NCI-H2107 treated with DMSO at 0.1 percent for 48 hours (cell line): ENCODE data around the gene CIAO1.
"Not testable (repeated sequence)": the region's sequence is repeated elsewhere in the genome, so short reads cannot be mapped to it uniquely, and the experiment has no call there.

Experiments used
- DNase-seq: peaks from one replicate; lab custom pipeline; 2025; ENCODE audit not compliant: unreplicated experiment; lab: John Stamatoyannopoulos, UW

Gene CIAO1

DNA sequence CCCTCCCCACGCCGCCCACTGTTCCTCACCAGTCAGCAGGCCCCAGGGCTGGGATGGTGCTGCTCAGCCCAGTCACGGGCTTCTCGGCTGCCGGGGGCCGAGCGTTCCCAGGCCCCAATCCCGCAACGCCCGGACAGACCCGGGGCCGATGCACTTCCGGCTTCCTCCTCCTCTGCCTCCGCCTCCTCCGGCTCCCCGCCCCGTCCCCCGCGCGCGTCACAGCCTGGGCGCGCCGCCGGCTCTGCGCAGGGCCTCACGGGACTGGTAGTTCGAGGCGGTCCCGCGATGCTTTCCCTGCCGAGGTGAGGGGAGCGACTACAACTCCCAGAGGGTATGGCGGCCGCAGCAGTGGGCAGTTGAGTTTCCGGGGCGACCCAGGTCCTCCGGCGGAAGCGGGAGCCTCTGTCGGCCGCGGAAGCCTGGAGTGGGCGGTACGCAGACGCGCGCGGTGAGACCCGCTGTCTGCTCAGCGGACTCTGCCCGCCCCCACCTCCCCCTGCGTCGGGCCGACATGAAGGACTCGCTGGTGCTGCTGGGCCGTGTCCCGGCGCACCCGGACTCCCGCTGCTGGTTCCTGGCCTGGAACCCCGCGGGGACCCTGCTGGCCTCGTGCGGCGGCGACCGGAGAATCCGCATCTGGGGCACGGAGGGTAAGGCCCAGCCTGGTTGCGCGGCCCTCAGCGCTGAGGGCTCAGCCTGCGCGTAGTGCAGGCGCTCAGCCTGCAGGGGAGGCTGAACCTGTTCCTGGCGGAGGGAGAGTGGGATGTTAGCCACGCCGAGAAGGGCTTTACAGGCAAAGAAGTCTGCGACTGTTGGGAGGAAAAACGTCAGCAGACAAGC is at the start of gene CIAO1, which contains the start of gene TMEM127:
Gene CIAO1 (plus strand): TSS at position 386 of the 840 bp plus-strand sequence. CDS start 126 bp downstream, at position 512.
Gene TMEM127 (minus strand): TSS at position 158 of the 840 bp plus-strand sequence. CDS start 616 bp downstream, outside the sequence.
- peak; percentile 88 for DNase-seq

DNA sequence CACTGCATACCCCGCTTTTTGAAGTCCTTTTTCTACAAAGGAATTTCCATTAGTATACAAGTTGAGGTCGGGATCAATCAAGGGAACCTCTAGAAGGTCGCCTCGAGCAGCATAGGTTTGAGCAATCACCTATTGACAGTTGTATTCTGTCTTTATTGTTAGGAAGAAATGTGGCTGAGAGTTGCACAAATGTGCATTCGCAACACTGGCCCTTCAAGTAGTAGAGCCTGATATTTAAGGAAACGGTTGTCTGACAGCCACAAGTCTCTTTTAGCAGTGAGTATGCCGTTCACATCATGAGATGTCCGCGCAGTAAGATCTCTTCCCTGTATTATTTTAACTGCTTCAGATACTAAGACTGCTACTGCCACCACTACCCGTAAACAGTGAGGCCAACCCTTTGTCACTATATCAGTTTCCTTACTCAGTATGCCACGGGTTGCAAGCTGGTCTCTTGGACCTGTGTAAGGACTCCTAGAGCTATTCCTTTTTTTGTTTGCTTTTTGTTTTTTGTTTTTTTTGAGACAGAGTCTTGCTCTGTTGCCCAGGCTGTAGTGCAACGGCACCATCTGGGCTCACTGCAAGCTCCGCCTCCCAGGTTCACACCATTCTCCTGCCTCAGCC is 47.4 kb upstream of the CIAO1 start:
- no peak for DNase-seq

DNA sequence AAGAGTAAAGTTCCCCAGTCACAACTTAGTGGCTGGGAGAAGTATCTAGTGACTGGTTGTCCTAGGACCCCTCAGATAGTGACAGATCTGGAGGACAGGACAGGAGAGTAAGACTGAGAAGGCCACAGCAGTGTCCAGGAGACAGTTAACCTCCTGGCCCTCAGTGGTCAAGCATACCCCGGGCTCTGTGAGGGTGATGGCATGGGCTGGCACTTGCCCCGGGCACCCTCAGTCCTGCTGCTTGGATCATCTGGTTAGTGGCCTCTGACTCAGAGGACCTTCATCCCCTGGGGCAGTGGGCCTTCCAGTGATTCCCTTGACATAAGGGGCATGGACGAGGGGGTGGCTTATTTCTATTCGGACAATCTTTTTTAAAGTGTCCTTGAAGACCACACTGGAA is 46.1 kb upstream of the CIAO1 start:
- not testable (repeated sequence) for DNase-seq

DNA sequence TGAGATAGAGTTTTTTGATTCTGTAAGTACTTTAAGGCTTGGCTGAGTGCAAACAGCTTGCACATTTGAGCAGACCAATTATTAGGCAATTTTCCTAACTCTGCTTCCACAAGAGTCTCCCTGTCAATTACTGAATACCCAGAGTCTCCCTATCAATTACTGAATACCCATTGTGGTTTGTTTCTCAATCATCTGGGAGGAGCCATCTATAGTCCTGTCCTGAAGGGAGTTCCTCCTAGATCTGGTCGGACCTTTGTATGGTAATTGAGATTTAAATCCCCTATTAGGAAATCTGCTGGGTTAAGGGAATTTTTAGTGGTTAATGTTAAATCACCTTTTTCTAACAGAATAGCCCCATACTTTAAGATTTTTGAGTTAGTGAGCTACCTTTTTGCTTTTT is 44.9 kb upstream of the CIAO1 start:
- DNase-seq: not testable (repeated sequence)

DNA sequence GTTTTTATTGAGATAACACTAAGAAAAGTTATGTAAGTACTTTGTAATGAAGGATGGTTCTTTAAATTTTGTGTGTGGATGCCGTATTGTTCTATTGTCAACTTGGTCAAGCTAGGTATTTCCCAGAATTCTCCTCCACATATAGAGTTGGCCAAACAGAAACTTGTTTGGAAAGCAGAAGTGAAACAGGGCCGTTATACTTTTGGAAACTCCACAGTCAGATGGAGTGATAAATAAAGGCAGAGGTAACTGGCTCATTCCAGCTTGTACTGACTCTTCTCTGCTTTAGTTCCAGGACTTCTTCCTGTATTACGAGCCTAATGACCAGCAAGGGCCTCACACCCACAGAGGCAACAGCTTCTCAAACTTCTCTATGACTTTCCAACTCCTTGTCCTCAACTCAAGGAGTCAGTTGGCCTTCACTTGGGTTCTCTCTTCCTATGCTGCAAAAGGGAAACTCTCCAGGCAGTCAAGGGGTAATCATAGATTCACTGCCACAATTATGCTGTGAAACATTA is 41.0 kb upstream of the CIAO1 start:
- DNase-seq: no peak

DNA sequence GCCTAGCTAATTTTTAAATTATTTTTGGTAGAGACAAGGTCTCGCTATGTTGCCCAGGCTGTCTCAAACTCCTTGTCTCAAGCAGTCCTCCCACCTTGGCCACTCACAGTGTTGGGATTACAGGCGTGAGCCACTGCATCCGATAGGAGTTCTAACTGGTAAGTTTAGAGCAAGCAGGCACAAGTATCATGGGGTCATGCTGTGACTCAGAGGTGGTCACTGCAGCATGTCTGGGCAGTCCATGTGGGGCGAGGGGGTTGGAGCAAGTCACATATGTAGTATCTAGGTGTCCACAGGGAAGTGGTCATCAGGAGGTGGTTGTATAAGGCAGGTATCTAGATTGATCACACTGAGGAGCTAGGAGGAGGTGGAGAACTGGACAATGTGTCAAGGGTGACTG is 34.7 kb upstream of the CIAO1 start:
- no peak for DNase-seq

DNA sequence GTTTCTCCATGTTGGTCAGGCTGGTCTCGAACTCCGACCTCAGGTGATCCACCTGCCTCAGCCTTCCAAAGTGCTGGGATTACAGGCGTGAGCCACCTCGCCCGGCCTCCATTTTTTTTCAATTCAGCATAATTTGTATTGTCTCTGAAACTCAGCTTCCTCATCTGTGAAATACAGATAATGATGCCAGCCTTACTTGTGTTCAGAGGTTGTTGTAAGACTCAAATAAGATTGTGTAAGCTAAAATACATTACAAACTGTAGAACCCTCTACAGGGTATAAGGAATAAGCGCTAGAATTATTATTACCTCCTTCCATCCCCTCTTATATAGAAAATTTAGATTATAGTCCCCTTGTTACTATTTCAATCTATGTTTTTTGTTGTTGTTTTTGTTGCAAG is 32.6 kb upstream of the CIAO1 start:
- DNase-seq: no peak

DNA sequence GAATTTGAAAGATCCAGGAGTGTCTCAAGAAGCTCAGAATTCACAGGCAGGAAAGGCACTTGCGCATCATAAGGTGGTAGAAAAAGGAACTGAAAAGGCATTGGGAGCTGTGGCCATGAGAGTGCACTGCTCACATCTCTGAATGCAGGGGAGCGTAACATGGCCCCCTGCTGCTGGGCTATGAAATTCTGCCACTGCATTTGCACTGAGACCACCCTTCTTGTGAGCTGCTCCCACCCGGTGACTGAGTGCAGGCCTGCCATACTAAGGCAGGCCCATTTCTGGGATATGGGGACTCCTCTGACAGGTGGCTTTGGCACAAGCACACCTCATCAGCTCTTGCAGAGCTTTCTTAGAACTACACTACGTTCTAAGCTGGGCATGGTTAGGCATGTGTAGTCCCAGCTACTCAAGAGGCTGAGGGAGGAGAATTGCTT is 32.1 kb upstream of the CIAO1 start:
- DNase-seq: no peak

DNA sequence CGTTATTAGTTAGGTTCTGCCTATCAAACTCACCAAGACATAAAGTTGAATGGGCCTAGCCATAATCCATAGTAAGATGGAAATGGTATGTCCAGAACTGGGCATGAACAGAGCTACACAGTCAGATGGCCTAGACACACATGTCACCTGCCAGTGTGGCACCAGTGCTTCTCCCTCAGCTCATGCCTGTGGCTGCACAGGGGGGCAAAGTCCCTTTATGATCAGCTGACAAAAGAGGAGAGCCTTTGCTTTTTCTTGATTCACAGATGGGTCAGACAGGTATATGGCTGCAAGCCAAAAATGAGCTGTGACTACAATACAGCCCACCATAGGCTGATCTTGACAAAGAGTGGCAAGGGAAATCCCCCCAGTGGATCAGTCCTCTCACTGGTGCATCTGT is 29.1 kb upstream of the CIAO1 start:
- DNase-seq: no peak

DNA sequence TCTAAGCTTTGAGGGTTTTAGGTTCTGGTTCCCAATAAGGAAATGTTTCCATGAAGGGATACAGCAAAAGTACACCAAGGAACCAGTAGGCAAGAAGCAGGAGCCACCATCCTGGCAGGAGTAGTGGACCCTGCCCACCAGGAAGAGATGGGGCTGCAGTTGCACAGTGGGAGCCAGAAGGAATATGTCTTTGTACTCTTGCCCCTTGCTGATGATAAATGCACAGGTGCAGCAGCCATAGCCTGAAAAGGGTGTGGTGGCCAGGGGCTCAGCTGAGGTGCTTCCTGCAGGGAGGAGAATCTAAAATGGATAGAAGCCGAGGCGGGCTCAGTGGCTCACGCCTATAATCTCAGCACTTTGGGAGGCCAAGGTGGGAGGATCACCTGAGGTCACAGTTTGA is 27.8 kb upstream of the CIAO1 start:
- DNase-seq: no peak

DNA sequence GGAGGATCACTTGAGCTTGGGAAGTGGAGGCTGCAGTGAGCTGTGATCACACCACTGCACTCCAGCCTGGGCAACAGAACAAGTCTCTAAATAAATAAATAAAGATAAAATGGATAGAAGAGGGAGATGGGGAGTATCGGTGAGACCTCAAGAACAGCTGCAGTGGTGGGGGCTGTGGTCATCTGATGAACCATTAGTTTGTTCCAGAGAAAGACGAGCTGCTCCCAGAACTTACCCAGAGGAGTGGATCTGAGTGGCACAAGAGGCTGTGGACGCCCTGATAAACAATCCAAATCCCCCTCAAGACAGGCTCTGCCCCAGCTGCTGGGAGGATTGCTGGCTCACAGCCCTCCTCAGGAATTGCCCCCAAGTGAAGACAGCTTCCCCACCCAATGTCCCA is 26.9 kb upstream of the CIAO1 start:
- no peak for DNase-seq

DNA sequence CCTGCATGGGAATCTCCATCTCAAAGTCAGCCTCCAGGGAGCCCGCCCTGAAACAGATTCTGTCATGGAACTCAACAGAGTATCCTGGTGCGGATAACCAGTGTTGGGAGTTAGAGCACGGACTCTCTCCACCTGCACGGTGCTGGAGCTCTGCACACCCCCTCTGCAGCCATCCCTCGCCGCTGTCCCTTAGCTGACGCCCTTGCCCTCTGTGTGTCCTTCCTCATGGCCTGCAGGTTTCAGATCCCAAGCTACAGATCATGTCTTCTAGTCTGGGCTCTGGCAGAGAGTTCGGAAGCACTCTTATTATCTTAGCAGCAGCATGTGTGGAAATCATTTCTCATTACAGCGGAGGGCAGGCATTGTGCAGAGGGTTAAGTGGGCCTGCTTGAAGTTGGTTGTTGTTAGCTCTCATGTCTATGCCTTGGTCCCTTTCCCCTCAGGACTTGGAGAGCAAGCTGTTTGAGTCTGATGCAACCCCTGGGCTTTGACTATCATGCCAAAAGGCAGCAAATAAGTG is 26.2 kb upstream of the CIAO1 start:
- DNase-seq: no peak

DNA sequence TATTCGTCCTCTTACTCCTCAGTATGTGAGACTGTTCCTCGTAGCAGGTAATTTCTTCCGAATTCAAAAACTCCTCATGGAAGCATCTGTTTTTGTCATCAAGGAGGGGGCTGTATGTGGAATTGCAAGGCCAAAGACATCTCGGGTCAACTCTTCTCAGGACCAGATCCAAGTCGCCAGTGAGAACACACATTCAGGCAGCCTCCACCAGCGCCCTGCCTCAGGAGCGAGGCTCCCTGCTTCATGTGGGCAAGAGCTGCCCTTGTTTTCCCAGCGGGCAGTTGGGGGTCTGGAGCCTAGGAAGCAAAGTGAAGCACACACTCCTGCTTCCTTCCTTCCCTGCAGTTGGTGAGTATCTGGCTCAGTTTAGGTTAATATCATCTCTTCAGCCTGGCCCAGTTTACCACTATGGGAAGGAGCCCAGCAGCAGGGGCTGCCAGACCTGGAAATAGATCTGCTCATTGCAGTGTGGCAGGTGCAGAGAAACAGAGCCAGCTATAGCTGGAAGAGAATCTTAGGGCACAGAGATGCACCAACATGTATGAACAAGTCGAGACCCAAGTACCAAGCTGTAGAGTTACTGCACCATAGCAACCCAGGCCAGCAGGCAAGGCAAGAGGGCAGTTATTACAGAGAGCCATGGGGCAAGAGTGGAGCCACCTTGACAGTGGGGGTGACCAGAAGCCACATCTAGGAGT is 25.5 kb upstream of the CIAO1 start:
- DNase-seq: no peak

DNA sequence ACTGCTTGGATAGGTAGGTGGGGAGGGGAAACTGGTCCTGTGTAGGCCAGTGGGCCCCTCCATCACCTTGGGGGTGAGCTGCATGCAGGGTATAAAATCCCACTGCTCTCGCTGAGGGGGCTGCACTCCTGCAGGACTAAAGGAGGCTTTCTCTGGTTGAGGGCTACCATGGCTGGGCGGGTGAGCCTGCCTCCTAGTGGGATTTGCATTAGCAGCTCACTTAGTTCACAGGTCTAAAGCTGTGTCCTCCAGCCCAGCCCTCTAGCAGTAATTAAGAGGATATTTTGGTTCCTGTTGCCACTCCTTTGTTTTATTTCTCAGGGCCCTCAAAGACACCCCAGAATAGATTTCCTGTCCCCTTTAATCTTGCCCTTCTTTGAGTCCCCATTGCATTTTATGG is 24.8 kb upstream of the CIAO1 start:
- no peak for DNase-seq

DNA sequence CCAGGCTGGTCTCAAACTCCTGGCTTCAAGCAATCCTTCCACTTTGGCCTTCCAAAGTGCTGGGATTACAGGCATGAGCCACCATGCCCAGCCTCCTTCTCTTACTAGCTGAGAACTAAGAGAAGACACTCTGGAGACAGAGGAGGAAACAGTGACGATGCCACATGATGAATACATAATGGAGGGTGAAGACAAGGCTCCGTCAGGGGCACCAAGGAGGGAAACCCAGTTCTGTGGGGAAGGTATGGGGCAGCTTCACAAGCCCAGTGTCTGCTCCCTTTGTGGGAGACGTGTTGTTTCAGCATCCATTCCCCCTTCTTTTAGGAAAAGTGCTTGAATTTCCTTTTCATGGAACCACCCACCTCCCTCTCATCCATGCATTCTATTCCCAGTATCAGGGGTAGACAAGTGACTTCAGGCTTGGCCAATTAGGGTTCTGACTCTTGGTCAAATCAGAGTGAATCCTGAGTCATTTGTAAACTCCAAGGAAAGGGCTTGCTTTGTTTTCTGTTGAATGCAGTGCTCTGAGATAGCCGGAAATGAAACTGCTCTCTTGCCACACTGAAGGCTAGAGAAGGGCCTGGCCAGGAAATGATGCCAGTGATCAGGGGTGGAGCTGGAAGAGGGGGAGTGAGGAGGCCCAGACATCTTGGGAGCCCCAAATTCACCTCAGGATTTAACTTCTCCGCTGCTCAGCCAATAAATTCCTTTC is 24.0 kb upstream of the CIAO1 start:
- no peak for DNase-seq

DNA sequence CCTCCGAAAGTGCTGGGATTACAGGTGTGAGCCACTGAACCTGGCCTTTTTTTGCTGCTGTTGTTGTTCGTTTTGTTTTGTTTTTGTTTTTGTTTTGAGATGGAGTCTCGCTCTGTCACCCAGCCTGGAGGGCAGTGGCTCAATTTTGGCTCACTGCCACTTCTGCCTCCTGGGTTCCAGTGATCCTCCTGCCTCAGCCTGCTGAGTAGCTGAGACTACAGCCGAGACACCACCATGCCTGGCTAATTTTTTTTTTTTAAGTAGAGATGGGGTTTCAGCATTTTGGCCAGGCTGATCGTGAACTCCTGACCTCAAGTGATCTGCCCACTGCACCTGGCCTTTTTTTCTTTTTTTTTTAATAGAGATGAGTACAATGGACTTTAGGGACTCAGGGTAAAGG is 22.2 kb upstream of the CIAO1 start:
- DNase-seq: no peak

DNA sequence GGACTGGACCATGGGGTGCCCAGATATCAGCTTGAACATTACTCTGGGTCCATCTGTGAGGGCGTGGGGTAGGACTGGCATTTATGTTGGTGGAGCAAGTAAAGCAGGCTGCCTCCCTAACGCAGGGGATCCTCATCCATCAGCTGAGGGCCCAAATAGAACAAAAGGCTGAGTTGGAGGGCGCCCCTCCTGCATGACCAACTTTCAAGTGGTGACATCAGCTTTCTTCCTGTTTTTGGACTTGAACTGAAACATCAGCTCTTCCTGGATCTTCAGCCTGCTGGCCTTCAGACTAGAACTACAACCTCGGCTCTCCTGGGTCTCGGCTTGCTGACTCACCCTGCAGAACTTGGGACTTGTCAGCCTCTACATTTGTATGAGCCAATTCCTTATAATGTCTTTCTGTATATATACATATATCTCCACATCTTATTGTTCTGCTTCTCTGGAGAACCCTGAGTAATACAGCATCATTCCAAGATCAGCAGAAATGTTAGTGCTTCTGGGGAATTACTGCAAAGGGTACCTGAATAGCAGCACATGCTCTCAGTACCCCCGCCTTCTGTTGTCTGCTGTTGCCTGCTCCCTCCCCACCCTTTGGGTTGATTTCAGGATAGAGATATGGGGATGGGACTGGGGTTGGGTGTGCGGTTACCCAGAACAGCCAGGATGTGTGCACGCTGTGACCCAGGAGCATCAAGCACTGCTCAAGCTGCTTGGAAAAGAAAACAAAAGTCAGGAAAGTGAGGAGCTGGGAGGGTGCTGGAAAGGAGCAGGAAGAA is 20.2 kb upstream of the CIAO1 start:
- DNase-seq: no peak

DNA sequence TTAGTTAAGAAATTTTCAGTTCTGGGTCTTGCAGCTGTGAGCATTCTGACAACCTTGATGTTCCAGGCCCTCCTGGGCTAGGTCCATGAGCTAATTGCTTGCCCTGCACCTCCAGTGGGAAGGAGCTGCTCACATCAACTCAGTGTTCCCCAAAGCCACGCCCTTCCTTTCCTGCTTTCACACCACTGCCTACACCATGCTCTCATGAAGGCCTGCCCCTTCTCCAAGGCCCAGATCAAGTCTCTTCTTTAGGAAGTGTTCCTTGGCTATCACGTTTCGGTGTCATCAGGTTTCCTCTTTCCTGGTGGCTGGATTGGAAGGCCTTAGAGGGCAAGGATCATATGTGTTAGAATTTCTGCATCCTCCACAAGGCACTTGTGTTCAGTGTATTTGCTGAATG is 19.0 kb upstream of the CIAO1 start:
- no peak for DNase-seq

DNA sequence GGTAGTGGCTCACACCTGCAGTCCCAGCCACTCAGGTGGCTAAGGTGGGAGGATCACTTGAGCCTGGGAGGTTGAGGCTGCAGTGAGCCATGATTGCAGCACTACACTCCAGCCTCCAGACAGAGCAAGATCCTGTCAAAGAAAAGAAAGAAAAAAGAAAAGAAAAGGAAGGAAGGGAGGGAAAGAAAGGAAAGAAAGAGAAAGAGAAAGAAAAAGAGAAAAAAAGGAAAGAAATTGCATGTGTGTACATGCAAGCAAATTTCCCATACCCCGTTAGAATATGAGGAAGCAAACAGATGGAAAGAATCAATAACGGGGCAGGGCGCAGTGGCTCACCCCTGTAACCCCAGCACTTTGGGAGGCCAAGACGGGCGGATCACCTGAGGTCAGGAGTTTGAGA is 18.1 kb upstream of the CIAO1 start:
- no peak for DNase-seq

DNA sequence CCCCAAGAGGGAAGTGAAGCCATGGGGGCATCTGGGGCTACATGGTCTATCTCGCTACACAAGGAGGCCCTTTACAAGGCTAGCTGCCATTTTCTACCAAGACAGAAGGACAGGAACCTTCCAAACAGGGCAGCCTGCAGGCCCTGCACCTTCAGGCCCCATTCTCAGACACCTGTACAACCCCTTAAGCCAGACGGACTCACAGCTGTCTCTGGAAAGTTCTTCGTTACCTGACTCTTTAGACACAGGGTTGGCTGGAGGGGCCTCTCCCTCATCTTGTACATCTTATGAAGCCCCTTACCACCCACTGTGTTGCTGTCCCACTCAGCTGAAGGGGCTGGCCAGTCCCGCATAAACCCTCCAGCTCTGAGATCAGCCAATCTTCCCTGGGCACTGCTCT is 17.4 kb upstream of the CIAO1 start:
- no peak for DNase-seq
